GM19328 (cell line): ENCODE results near the gene CDC27.
"Not testable (repeated sequence)": the region's sequence is repeated elsewhere in the genome, so short reads cannot be mapped to it uniquely, and the experiment has no call there.

Source experiments
- ATAC-seq: cut with Tn5 transposase; IDR thresholded peaks from one replicate; pipeline ENCODE4 v1.9.1; 2021; ENCODE audit warnings: mild to moderate bottlenecking, moderate library complexity; ENCODE audit not compliant: unreplicated experiment

Gene CDC27

DNA sequence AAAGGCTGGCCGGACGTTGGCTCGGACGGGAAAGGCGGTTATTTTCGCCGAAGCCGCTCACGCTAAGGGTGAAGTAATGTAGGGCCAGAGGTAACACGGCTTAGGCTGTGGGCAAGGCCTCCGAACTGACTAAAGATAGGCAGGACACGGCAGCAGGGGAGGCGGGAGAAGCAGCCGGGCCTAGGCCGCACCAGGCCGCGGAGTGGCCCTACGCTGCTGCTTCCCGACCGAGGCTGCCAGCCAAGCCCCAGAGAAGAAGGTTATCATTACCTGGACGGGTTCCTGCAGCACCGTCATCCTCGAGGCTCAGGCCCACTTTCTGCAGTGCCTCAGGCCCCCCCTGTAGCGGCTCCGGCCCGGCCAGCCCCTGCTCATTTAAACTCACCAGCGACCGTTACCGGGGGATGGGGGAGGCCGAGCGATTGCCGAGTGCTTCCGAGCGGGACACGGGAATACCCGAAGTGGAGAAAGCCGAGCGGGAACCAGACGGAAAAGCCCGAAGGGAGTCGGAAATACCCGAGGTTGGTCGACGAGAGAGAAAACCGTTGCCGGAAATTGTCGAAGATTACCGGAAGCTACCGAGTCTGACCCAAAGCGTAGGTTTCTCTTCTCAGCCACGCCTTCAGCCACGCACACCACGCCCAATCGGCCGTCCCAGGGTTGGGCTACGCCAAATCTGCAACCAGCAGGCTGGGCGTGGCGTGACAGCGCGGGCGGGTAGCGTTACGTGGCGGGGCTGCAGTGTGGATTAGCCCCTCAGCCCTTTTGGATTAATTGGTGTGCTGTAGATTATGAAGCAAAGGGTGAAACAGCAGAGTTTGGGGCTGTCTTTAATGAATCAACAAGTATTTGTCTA lies at the start of gene CDC27:
CDC27 (minus strand) TSS at position 420 of the 856 bp plus-strand sequence; CDS start at position 297, 123 bp downstream.
- ATAC-seq: peak; percentile 90

- ATAC-seq: no peak
Observed at GRCh38 chr17:47238321-47239010, 49.4 kb upstream of the CDC27 start.

DNA sequence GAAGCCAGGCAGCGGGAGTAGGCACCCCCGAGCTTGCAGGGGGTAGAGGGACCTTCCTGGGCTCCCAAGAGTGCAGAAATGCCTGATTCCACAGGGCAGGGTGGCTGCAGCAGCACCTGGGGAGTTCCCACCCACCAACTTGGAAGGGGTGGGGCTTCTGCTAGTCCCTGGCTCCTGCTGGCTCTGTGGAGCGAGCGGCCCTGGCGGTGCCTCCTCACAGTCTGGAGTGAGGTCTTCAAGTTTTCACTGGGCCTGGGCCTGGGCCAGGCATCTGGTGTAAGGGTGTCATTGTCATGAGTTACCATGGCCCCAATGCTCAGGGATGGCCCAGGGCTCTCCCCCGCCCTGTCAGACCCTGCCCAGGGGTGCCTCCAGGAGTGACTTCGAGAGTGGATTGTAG lies 48.7 kb upstream of the CDC27 start:
- no peak for ATAC-seq

GRCh38 chr17:47235923-47236322 lies 46.8 kb upstream of the CDC27 start:
- no peak for ATAC-seq

DNA sequence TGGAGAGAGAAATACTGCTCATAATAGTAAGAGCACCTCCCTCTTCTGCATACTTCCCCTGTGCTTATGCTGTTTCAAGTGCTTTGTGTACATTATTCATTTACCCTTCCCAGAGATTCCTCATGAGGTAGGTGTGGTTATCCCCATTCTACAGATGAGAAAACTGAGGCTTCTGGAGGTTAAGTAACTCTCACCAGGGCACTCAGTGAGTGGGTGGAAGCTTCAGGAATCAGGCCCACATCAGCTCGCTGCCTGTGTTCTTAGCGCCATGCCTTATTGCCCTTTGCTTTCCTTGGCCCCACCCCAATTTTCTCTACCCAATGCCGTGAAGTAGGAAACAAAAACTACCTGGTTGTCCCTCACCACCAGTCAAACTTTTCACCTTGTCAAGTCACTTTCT lies 46.4 kb upstream of the CDC27 start:
- ATAC-seq: no peak

DNA sequence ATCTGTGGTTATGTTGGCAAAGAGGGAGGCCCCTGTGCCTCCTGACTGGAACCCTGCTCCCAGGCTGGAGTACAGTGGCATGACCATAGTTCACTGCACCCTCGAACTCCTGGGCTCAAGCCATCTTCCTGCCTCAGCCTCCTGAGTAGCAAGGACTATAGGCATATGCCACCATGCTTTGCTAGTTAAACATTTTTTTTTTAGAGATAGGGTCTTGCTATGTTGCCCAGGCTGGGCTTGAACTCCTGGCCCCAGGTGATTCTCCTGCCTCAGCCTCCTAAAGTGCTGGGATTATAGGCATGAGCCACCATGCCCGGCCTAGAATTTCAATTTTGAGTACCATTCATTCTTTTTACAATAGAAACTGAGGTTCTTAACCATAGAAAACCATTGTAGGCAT lies 43.4 kb upstream of the CDC27 start:
- no peak for ATAC-seq

DNA sequence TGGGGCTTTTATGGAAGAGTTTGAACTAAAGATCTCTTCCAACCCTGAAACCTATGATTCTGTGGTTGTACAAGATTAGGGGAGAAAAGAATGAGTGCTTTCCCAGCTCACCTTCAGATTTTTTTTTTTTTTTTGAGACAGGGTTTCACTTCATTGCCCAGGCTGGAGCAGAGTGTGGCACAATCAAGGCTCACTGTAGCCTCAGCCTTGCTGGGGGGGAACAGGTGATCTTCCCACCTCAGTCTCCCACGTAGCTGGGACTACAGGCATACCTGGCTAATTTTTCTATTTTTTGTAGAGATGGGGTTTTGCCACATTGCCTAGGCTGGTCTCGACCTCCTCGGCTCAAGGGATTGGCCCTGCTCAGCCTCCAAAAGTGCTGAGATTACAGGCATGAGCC lies 42.8 kb upstream of the CDC27 start:
- no peak for ATAC-seq

DNA sequence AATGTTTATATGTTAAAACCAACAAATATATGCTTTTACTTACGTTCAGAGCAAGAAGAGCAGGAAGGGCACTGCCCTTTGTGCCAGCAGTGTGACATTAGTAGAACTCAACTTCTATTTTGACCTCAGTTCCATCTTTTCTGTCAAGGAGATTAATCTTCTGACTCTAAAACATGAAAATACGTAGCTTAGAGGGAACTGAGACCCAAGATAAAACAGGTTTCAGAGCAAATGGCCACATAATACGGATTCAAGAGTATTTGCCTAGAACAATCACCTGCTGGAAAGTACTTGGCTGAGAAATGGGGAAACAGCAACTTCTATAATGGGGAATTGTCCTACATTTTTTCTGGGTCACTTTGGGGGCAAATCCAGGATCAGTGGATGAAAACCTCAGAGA lies 42.2 kb upstream of the CDC27 start:
- ATAC-seq: no peak

GRCh38 chr17:47230864-47231263 lies 41.8 kb upstream of the CDC27 start:
- no peak for ATAC-seq

DNA sequence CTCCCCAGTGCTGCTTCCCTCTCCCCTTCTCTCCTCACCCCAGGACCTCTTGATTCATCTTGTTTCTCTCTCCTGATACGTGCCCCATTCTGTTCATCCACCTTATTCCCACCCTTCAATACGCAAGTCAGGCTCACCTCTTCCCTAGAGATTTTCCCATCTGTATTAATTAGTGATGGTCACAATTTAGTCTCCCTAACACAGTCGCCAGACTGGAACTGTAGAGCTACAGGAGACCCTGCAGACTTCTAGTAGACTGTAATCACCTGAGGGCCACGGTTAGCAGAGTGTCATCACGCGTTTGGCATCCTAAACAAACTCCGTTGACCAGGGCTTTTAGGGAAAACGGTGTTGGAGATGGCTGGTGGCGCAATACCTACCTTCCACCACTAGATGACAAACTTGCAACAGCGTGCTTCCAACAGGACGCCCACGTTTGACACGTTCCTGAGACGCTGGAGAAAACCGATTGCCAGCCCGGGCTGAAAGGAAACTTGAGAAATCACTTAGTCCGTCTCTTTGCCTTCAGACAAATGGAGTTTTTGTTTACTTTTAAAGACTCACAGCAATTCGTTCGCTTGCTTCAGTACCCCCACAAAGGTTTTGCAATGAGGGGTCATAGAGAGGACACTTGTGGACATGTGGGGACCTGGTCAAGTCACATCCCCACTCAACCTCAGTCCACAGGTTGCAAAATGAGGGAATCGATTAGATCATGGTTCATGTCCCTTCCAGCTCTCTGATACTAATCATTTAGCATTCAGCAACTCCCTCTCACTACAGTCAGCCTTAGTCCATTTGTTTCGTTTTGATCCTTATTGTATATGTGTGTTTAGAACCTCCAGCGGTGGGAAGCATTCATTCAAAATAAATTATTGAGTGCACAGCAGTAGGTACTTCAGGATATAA lies 40.7 kb upstream of the CDC27 start:
- no peak for ATAC-seq

- no peak for ATAC-seq
Observed at GRCh38 chr17:47227862-47228261, 38.8 kb upstream of the CDC27 start.

DNA sequence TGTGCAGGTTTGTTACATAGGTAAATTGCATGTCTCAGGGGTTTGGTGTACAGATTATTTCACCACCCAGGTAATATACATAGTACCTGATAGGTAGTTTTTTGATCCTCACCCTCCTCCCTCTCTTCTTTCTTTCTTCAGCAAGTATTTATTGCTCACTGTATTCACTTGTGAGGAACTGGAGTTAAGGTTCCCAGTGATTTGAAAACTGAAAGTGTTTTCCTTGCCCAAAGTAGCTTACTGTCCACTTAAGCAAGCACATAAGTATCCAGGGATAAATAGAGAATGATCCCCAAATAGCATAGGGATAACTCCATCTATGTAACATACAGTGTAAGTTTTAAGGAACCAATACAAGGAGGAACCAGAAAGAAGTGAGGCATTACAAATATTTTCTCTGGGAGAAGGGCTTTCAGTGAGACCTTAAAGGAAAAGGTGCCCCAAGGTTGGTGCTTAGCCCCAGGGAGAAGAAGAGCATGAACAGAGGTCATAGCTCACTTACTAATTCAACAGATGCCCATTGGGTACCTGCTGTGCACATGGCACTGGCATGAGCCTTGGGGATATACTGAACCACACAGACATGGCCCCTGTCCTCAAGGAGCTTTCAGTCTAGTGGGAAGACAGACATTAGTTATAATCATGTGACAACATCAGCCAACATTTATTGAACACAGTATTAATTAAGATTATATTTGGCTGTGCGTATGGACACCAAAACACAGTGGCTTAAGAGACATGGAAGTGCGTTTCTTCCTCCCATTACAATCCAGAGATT lies 37.0 kb upstream of the CDC27 start:
- no peak for ATAC-seq

GRCh38 chr17:47225436-47225858 lies 36.4 kb upstream of the CDC27 start:
- no peak for ATAC-seq

DNA sequence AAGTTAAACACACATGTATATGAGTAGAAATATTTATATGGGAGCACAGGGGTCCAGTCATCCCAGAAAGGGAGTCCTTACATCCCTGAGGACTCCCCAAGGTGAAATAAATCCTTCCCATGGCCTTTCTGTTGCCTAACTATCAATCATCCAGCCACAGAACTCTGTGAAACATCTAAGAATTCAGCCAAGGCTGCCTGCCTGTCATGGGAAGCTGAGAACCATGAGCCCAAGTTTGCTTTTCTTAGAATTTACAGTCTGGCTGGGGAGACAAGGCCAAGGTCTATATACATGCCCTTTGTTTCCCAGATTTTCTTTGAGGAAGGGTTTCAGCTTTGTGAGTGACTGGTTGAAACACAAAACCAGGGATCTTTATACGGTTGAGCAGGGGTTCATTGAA lies 35.9 kb upstream of the CDC27 start:
- no peak for ATAC-seq

DNA sequence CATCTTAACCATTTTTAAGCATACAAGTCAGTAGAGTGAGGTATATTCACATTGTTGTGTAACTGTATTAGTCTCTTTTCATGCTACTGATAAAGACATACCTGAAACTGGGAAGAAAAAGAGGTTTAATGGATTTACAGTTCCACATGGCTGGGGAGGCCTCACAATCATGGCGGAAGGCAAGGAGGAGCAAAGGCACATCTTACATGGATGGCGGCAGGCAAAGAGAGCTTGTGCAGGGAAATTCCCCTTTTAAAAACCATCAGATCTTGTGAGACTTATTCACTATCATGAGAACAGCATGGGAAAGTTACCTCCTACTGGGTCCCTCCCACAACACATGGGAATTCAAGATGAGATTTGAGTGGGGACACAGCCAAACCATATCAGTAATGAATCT lies 35.0 kb upstream of the CDC27 start:
- not testable (repeated sequence) for ATAC-seq

DNA sequence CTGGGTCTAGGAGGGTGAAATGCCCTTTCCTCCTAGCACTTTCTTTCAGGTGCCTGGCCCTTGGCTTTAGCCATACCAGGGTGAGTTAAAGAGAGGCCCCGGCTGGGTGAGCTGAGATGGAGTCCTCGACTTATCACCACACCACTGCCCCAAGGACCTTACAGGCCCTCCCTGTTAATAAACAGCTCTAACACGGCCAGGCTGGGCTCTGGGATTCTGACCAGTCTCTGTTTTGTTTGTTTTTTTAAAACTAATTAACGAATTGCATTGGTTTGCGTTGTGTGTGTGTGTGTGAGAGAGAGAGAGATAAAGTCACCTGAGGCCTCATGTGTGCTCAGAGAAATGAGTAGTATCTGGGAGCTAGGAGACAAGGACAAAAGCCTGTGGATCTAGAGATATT lies 34.4 kb upstream of the CDC27 start:
- no peak for ATAC-seq

GRCh38 chr17:47223007-47223406 lies 33.9 kb upstream of the CDC27 start:
- no peak for ATAC-seq

DNA sequence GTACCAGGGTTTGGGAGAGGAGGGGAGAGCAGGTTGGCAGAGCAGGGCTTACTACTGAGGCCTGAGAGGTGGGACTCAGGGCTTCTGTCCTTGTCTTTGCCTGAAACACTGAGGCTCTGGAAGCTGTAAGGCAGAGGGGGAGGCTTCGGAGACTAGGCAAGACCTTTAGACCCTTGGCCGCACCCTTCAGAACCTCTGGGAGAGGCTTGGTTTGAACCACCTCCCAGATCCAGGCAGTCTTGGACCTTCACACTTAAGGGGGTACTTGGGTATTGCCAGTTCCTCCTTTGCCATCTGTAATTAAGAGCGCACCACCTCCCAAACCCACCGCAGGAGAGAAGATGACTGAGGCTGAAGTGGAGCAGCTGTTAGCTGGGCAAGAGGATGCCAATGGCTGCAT lies 33.0 kb upstream of the CDC27 start:
- no peak for ATAC-seq

DNA sequence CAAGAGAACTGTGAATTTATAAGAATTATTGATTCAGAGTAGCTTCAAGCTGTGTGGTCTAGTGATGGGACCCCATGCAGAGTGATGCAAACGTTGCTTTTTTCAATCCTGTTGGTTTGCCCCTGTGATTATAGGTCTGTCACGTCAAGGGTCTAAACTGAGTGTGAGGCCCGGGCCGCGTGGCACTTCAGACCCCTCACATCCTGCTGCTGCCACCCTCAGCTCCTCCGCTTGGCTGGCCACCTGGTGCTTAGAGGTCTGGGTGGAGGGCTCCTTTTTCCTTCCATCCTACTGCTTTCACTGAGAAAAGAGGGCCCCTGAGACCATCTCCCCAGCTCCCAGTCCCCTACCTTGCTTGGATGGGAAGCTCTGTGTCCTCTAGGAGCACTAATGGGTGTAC lies 32.1 kb upstream of the CDC27 start:
- ATAC-seq: no peak

- no peak for ATAC-seq
Observed at GRCh38 chr17:47220531-47220999, 31.5 kb upstream of the CDC27 start.
